Measurements from ENCODE around the gene NT5DC1.

Gene NT5DC1

GRCh38 chr6:116106146-116106545 is 5.5 kb downstream of the NT5DC1 start:
- Mint-ChIP-seq H3K4me1 (peaks cover 56% of the 10 kb centered on the region), H3K27ac (no peak overlapping the region), H3K36me3 (peaks cover 16% of the 10 kb centered on the region), H3K27me3 (no peaks in the 10 kb centered on the region), H3K4me3 (no peak overlapping the region), H3K9me3 (no peaks in the 10 kb centered on the region)

- peaks cover 30% of the 10 kb centered on the region for H3K36me3 Mint-ChIP-seq
- no peak overlapping the region for H3K4me3 Mint-ChIP-seq
- no peaks in the 10 kb centered on the region for H3K27me3 Mint-ChIP-seq
- H3K4me1 Mint-ChIP-seq, result peaks cover 32% of the 10 kb centered on the region
- no peaks in the 10 kb centered on the region for H3K9me3 Mint-ChIP-seq
- no peak overlapping the region for H3K27ac Mint-ChIP-seq
Observed at GRCh38 chr6:116108836-116109235, 8.2 kb downstream of the NT5DC1 start.

- Mint-ChIP-seq H3K36me3 (peaks cover 32% of the 10 kb centered on the region), H3K27ac (no peak overlapping the region), H3K27me3 (no peaks in the 10 kb centered on the region), H3K9me3 (no peaks in the 10 kb centered on the region), H3K4me1 (peaks cover 3% of the 10 kb centered on the region), H3K4me3 (no peak overlapping the region)
Observed at GRCh38 chr6:116111552-116112528, 11.2 kb downstream of the NT5DC1 start.

GRCh38 chr6:116113386-116113785 is 12.7 kb downstream of the NT5DC1 start:
- no peaks in the 10 kb centered on the region for H3K27me3 Mint-ChIP-seq
- H3K4me1 Mint-ChIP-seq, result peaks cover 3% of the 10 kb centered on the region
- no peak overlapping the region for H3K27ac Mint-ChIP-seq
- H3K4me3 Mint-ChIP-seq, result no peak overlapping the region
- no peaks in the 10 kb centered on the region for H3K9me3 Mint-ChIP-seq
- peaks cover 32% of the 10 kb centered on the region for H3K36me3 Mint-ChIP-seq

GRCh38 chr6:116115781-116116180 is 15.1 kb downstream of the NT5DC1 start:
- no peak overlapping the region for H3K27ac Mint-ChIP-seq
- H3K4me1 Mint-ChIP-seq, result peaks cover 3% of the 10 kb centered on the region
- no peaks in the 10 kb centered on the region for H3K9me3 Mint-ChIP-seq
- peaks cover 20% of the 10 kb centered on the region for H3K36me3 Mint-ChIP-seq
- H3K27me3 Mint-ChIP-seq, result no peaks in the 10 kb centered on the region
- no peak overlapping the region for H3K4me3 Mint-ChIP-seq

- no peaks in the 10 kb centered on the region for H3K9me3 Mint-ChIP-seq
- no peak overlapping the region for H3K27ac Mint-ChIP-seq
- H3K27me3 Mint-ChIP-seq, result no peaks in the 10 kb centered on the region
- H3K36me3 Mint-ChIP-seq, result peaks cover 11% of the 10 kb centered on the region
- H3K4me1 Mint-ChIP-seq, result no peaks in the 10 kb centered on the region
- no peak overlapping the region for H3K4me3 Mint-ChIP-seq
Observed at GRCh38 chr6:116118608-116119007, 18.0 kb downstream of the NT5DC1 start.

GRCh38 chr6:116120430-116120829 is 19.8 kb downstream of the NT5DC1 start:
- H3K36me3 Mint-ChIP-seq, result peaks cover 13% of the 10 kb centered on the region
- H3K27me3 Mint-ChIP-seq, result no peaks in the 10 kb centered on the region
- H3K27ac Mint-ChIP-seq, result no peak overlapping the region
- H3K9me3 Mint-ChIP-seq, result no peaks in the 10 kb centered on the region
- no peaks in the 10 kb centered on the region for H3K4me1 Mint-ChIP-seq
- no peak overlapping the region for H3K4me3 Mint-ChIP-seq

GRCh38 chr6:116126032-116126431 is 25.4 kb downstream of the NT5DC1 start, which contains the start of gene COL10A1:
COL10A1 (minus strand) TSS chr6:116126132; CDS start chr6:116125492, 640 bp downstream.
- Mint-ChIP-seq H3K4me1 (peaks cover 5% of the 10 kb centered on the region), H3K36me3 (peaks cover 14% of the 10 kb centered on the region), H3K27me3 (no peaks in the 10 kb centered on the region), H3K4me3 (no peak within 1 kb of the TSS), H3K9me3 (no peaks in the 10 kb centered on the region), H3K27ac (no peak within 1 kb of the TSS)

- Mint-ChIP-seq H3K4me3 (no peak overlapping the region), H3K4me1 (peaks cover 5% of the 10 kb centered on the region), H3K36me3 (peaks cover 15% of the 10 kb centered on the region), H3K9me3 (no peaks in the 10 kb centered on the region), H3K27me3 (no peaks in the 10 kb centered on the region), H3K27ac (no peak overlapping the region)
Observed at GRCh38 chr6:116127771-116128493, 27.3 kb downstream of the NT5DC1 start.

GRCh38 chr6:116133453-116133852 is 32.8 kb downstream of the NT5DC1 start:
- H3K9me3 Mint-ChIP-seq, result no peaks in the 10 kb centered on the region
- H3K36me3 Mint-ChIP-seq, result peaks cover 19% of the 10 kb centered on the region
- peaks cover 7% of the 10 kb centered on the region for H3K4me1 Mint-ChIP-seq
- no peak overlapping the region for H3K4me3 Mint-ChIP-seq
- H3K27me3 Mint-ChIP-seq, result no peaks in the 10 kb centered on the region
- H3K27ac Mint-ChIP-seq, result no peak overlapping the region

GRCh38 chr6:116136373-116136772 is 35.7 kb downstream of the NT5DC1 start:
- Mint-ChIP-seq H3K27ac (no peak overlapping the region), H3K36me3 (peaks cover 22% of the 10 kb centered on the region), H3K4me1 (peaks cover 7% of the 10 kb centered on the region), H3K27me3 (no peaks in the 10 kb centered on the region), H3K4me3 (no peak overlapping the region), H3K9me3 (no peaks in the 10 kb centered on the region)

- Mint-ChIP-seq H3K27me3 (no peaks in the 10 kb centered on the region), H3K27ac (peak overlapping the region; percentile 18), H3K9me3 (no peaks in the 10 kb centered on the region), H3K36me3 (peaks cover 18% of the 10 kb centered on the region), H3K4me1 (peaks cover 7% of the 10 kb centered on the region), H3K4me3 (no peak overlapping the region)
Observed at GRCh38 chr6:116136933-116137340, 36.3 kb downstream of the NT5DC1 start.

GRCh38 chr6:116139917-116140316 is 39.3 kb downstream of the NT5DC1 start:
- H3K4me3 Mint-ChIP-seq, result no peak overlapping the region
- H3K4me1 Mint-ChIP-seq, result peaks cover 7% of the 10 kb centered on the region
- no peak overlapping the region for H3K27ac Mint-ChIP-seq
- H3K9me3 Mint-ChIP-seq, result no peaks in the 10 kb centered on the region
- H3K27me3 Mint-ChIP-seq, result no peaks in the 10 kb centered on the region
- H3K36me3 Mint-ChIP-seq, result peaks cover 17% of the 10 kb centered on the region

GRCh38 chr6:116144605-116145004 is 44.0 kb downstream of the NT5DC1 start:
- H3K36me3 Mint-ChIP-seq, result peaks cover 9% of the 10 kb centered on the region
- no peaks in the 10 kb centered on the region for H3K27me3 Mint-ChIP-seq
- no peak overlapping the region for H3K4me3 Mint-ChIP-seq
- H3K9me3 Mint-ChIP-seq, result no peaks in the 10 kb centered on the region
- no peak overlapping the region for H3K27ac Mint-ChIP-seq
- no peaks in the 10 kb centered on the region for H3K4me1 Mint-ChIP-seq

GRCh38 chr6:116145803-116146675 is 45.4 kb downstream of the NT5DC1 start:
- Mint-ChIP-seq H3K9me3 (no peaks in the 10 kb centered on the region), H3K27ac (no peak overlapping the region), H3K4me3 (no peak overlapping the region), H3K36me3 (peaks cover 8% of the 10 kb centered on the region), H3K4me1 (no peaks in the 10 kb centered on the region), H3K27me3 (no peaks in the 10 kb centered on the region)
